MCF 10A (cell line): ENCODE data around the gene HSDL1. TPM values are rescaled to one million over a fixed set of nuclear protein-coding genes. Genes with fewer than 3 reads are reported as not detected.

Source experiments
- BruUV-seq: library from RNA; stranded (reverse); fragments of 400-500 nt; replicated peaks from 2 replicates; lab custom pipeline; 2021; lab: Mats Ljungman, UMichigan
- CTCF ChIA-PET: fragments of 300-600 bp; sonication (Branson Sonifier 250); formaldehyde crosslinking; extraction: SDS; loops from one replicate; lab custom pipeline; 2021; ENCODE audit warnings: antibody characterized with exemption, inconsistent platforms; lab: Yijun Ruan, JAX
- POLR2A ChIA-PET: fragments of 300-600, 350-650 bp; sonication (Branson Sonifier 250); formaldehyde crosslinking; extraction: SDS; loops from one replicate; lab custom pipeline; 2020; ENCODE audit warnings: antibody characterized with exemption, inconsistent platforms; lab: Yijun Ruan, JAX
- DNase-seq: peaks from one replicate; pipeline ENCODE4 v3.0.0-alpha.2; 2018; ENCODE audit not compliant: unreplicated experiment
- H3K27ac Mint-ChIP-seq: one replicate; pipeline ENCODE4 v1.8.0; 2022; ENCODE audit warnings: mild to moderate bottlenecking, low read depth, mixed read lengths; ENCODE audit not compliant: unreplicated experiment
- H3K27me3 Mint-ChIP-seq: one replicate; pipeline ENCODE4 v1.8.0; 2022; ENCODE audit warnings: mixed read lengths; ENCODE audit not compliant: insufficient read depth, unreplicated experiment
- H3K36me3 Mint-ChIP-seq: one replicate; pipeline ENCODE4 v1.8.0; 2022; ENCODE audit warnings: mild to moderate bottlenecking, moderate library complexity, mixed read lengths; ENCODE audit not compliant: insufficient read depth, unreplicated experiment
- H3K4me1 Mint-ChIP-seq: one replicate; pipeline ENCODE4 v1.8.0; 2022; ENCODE audit warnings: mixed read lengths; ENCODE audit not compliant: insufficient read depth, unreplicated experiment
- H3K4me3 Mint-ChIP-seq: one replicate; pipeline ENCODE4 v1.8.0; 2022; ENCODE audit warnings: mild to moderate bottlenecking, moderate library complexity, mixed read lengths; ENCODE audit not compliant: unreplicated experiment
- H3K9me3 Mint-ChIP-seq: one replicate; pipeline ENCODE4 v1.8.0; 2022; ENCODE audit warnings: mixed read lengths; ENCODE audit not compliant: unreplicated experiment
- intact Hi-C: fragments of 100-400 bp; cut with micrococcal nuclease; formaldehyde crosslinking; loops from 2 replicates; pipeline ENCODE4 v1.14.1; 2022
- total RNA-seq: library from RNA; stranded (reverse); gene quantifications from 2 replicates; pipeline ENCODE4 v1.2.3, GENCODE V29; 2022
- TF ChIP-seq, protein P1 (sequence below): fragments of 200-600 bp; IDR thresholded peaks from one replicate; pipeline ENCODE4 v1.8.0; 2022; ENCODE audit warnings: antibody characterized with exemption, mild to moderate bottlenecking; ENCODE audit not compliant: unreplicated experiment

The HSDL1 gene
- total RNA-seq, 1 experiment from 2014 or later = 13.3 TPM

- ChIA-PET CTCF (interaction anchor here (0.6 to 1.2 kb wide), 2 partner anchors 106 to 315 kb away, joined by 3 read pairs; no protein-coding TSS in a partner anchor), POLR2A (no interaction called here)
- Mint-ChIP-seq H3K4me1 (no peaks in the 10 kb centered on the region), H3K9me3 (no peaks in the 10 kb centered on the region), H3K4me3 (no peak within 1 kb of the TSS), H3K27ac (no peak within 1 kb of the TSS), H3K36me3 (no peaks in the 10 kb centered on the region), H3K27me3 (no peaks in the 10 kb centered on the region)
- intact Hi-C loops = no loop called here
- no TSS peak for BruUV-seq
- TF ChIP-seq, protein P1, sequence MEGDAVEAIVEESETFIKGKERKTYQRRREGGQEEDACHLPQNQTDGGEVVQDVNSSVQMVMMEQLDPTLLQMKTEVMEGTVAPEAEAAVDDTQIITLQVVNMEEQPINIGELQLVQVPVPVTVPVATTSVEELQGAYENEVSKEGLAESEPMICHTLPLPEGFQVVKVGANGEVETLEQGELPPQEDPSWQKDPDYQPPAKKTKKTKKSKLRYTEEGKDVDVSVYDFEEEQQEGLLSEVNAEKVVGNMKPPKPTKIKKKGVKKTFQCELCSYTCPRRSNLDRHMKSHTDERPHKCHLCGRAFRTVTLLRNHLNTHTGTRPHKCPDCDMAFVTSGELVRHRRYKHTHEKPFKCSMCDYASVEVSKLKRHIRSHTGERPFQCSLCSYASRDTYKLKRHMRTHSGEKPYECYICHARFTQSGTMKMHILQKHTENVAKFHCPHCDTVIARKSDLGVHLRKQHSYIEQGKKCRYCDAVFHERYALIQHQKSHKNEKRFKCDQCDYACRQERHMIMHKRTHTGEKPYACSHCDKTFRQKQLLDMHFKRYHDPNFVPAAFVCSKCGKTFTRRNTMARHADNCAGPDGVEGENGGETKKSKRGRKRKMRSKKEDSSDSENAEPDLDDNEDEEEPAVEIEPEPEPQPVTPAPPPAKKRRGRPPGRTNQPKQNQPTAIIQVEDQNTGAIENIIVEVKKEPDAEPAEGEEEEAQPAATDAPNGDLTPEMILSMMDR = no peak
- no peak for DNase-seq
Observed at GRCh38 chr16:84190731-84191388, 45.9 kb upstream of the HSDL1 start, which contains the start of gene ADAD2. TSS of gene ADAD2 (plus strand) at chr16:84191157. CDS start at chr16:84191231, 74 bp downstream.

DNA sequence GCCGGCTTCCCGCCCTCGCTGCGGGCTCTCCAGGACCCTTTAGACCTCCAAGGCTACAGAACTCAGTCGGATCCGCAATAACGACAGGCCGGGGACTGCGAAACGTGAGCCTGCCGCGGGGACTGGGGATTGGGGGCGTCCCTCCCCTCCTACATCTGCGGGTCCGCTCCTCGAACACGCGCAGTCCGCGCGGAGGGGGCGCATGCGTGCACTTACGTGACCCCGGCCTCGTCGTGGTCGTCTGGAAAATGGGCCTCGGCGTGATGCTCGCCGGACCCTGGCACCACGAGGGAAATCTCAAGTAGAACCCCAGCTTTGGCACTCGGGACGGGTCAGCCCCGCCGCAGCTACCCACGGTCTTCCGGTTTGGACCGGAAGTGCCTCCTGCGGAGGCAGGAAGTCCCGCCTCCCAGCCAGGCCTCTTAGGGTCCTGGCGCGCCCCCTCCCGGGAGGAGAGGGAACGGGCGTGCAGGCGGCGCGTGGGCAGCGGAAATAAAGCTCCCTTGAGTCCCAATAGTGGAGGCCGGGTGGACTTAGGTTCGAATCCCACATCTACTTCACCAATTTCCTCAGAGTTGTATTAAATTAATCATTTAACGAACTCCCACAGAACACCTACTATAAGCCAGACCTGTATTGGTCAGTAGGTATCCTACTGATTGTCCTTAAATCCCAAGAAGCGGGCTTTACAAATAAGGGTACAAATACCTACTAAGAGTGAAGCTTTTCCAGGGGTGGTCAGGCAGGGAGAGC lies 41.9 kb upstream of the HSDL1 start, which contains the start of gene TAF1C:
Gene TAF1C, minus strand, starts transcription at position 373 of the 753 bp plus-strand sequence. CDS start 2,069 bp downstream, outside the sequence.
- Mint-ChIP-seq H3K36me3 (peaks cover 8% of the 10 kb centered on the region), H3K4me1 (peaks cover 14% of the 10 kb centered on the region), H3K4me3 (peak within 1 kb of the TSS; percentile 87), H3K27me3 (no peaks in the 10 kb centered on the region), H3K27ac (peak within 1 kb of the TSS; percentile 69), H3K9me3 (no peaks in the 10 kb centered on the region)
- peak; percentile 92 for DNase-seq
- TF ChIP-seq, protein P1 = peak; percentile 89
- intact Hi-C loops = loop anchor here (1.0 kb wide), 1 partner anchor 103 kb away; no protein-coding TSS in a partner anchor
- TSS peak; percentile 61 for BruUV-seq
- ChIA-PET POLR2A (interaction anchor here (0.5 to 2.2 kb wide), 14 partner anchors 10 to 297 kb away, joined by 3 to 37 read pairs (median 4); partner anchors contain the start of genes DNAAF1, HSDL1 and MBTPS1), CTCF (interaction anchor here (0.5 to 3.7 kb wide), 49 partner anchors 10 to 1326 kb away, joined by 3 to 49 read pairs (median 4); partner anchors contain the start of gene MBTPS1)

- H3K36me3 Mint-ChIP-seq = peaks cover 9% of the 10 kb centered on the region
- intact Hi-C loops = no loop called here
Observed at GRCh38 chr16:84184775-84185174, 39.8 kb upstream of the HSDL1 start.

More at GRCh38 chr16:84184775-84185174, 39.8 kb upstream of the HSDL1 start:
- peaks cover 14% of the 10 kb centered on the region for H3K4me1 Mint-ChIP-seq
- H3K4me3 Mint-ChIP-seq = peak overlapping the region; percentile 87
- H3K9me3 Mint-ChIP-seq = no peaks in the 10 kb centered on the region
- TF ChIP-seq, protein P1 = no peak
- POLR2A ChIA-PET = no interaction called here
- no peak for DNase-seq
- CTCF ChIA-PET = interaction anchor here (0.9 to 1.3 kb wide), 2 partner anchors 9 to 102 kb away, joined by 3 to 5 read pairs; no protein-coding TSS in a partner anchor
- no TSS peak for BruUV-seq
- no peak overlapping the region for H3K27ac Mint-ChIP-seq
- H3K27me3 Mint-ChIP-seq = no peaks in the 10 kb centered on the region
